HG03039 (cell line): ENCODE data around the gene DNAJC15.
"Not testable (repeated sequence)": the region's sequence is repeated elsewhere in the genome, so short reads cannot be mapped to it uniquely, and the experiment has no call there.

Source experiments
- ATAC-seq: cut with Tn5 transposase; IDR thresholded peaks from one replicate; pipeline ENCODE4 v1.9.1; 2021; ENCODE audit warnings: mild to moderate bottlenecking, moderate library complexity; ENCODE audit not compliant: unreplicated experiment

Gene DNAJC15

DNA sequence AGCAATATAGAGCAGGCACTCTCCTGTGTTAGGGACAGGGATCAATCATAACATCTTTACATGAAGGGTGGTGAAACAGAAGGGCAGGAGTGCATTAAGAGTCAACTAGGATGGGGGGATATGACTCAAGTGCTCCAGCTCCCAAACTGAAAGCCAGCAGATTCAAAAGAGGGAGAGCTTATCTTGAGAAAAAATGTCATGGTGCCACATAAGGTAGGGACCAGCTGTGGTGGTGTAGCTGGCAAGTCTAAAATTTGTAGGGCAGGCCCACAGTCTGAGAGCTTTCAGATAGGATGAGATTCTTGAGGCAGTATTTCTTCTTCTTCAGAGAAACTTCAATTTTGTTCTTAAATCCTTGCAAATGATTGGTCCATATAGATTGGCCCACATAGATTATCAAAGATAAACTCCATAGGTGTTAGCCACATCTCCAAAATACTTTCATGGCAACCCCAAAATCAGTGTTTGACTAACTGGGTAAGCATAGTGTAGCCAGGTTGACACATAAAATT is 19.1 kb downstream of the DNAJC15 start:
- ATAC-seq, result no peak

- ATAC-seq, result no peak
These were observed 21.4 kb downstream of the DNAJC15 start for GRCh38 chr13:43044720-43045301.

GRCh38 chr13:43045302-43045773 is 22.0 kb downstream of the DNAJC15 start:
- ATAC-seq, result not testable (repeated sequence)

DNA sequence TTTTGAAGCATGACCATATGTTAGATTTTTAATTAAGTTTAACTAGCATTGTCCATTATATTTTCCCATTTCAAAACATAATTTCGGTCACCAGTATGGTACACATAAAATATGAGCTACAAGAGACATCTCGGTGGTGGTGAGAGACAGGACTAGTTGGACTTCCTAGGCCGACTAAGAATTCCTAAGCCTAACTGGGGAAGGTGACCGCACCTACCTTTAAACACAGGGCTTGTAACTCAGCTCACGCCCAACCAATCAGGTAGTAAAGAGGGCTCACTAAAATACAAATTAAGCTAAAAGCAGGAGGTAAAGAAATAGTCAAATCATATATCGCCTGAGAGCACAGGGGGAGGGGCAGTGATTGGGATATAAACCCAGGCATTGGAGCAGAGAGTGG is 22.9 kb downstream of the DNAJC15 start:
- ATAC-seq, result no peak

- ATAC-seq, result no peak
These were observed 31.7 kb downstream of the DNAJC15 start for GRCh38 chr13:43054803-43055802.

GRCh38 chr13:43057653-43058317 is 34.4 kb downstream of the DNAJC15 start:
- no peak for ATAC-seq

DNA sequence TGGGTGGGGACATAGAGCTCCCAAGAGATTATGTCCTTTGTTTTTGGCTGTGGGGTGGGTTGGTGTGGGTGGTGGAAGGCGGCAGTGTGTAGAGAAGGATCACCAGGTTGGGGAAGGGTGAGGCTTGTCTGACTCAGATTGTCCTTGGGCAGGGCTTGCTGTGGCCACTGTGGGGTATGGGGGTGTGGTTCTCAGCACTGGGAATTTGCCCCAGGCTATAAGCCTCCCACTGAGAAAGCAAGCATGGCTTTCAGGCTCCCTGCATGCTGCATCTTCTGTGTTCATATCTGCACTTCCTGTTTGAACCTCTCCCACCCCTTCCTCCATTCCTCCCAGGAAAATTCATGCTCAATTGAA is 34.9 kb downstream of the DNAJC15 start:
- no peak for ATAC-seq

GRCh38 chr13:43058831-43059230 is 35.4 kb downstream of the DNAJC15 start:
- no peak for ATAC-seq

- not testable (repeated sequence) for ATAC-seq
These were observed 36.4 kb downstream of the DNAJC15 start for GRCh38 chr13:43059779-43060178.

GRCh38 chr13:43060806-43061205 is 37.4 kb downstream of the DNAJC15 start:
- ATAC-seq, result not testable (repeated sequence)

DNA sequence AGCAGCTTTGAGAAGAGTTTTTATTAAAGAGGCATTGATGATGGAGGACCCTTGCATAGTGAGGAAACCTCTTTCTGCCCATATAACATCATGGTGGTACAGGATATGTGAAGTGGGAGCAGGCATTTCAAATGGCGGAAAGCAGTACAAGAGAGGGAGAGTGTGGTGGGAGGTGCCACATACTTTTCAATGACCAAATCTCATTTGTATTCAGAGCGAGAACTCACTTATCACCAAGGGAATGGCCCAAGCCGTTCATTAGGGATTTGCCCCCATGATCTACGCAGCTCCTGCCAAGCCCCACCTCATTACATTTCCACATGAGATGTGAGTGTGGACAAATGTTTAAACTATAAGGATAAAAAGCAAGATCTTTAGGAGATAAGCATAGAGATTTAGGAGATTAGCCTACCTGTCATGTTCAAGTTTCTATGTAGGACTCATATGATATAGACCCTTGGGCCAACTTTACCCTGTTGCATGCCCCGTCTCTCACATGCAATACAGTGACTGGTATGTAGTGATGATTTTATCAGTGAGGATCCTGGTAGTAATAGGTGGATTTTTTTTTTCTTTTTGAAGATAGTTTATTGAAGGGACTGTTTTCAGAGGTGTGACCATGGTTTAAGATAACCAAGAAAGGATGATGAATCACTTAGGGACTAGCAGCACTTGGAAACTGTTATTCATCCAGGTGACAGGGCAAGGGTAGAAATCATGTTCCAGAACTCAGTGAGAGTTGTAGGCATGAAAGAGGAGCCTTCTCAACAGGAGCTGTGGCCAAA is 38.3 kb downstream of the DNAJC15 start:
- no peak for ATAC-seq

DNA sequence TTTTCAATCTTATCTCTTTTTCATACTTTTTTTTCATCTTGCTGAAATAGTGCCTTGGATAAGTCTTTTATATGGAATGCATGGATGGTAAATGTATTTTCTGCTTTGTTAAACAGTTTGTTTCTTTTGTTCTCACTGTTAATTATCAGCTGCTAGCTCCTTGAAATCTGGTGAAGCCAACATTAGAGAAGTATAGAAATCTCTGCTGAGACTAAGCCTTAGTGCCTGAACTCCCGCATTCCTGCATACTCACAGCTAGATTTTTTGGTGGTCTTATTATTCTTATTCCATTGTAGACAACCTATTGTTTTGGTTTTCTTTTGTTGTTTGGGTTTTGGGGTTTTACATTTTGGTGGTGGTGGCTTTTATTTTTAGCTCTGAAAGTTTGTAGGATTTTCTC is 48.4 kb downstream of the DNAJC15 start:
- ATAC-seq, result no peak

- ATAC-seq, result no peak
These were observed 49.0 kb downstream of the DNAJC15 start for GRCh38 chr13:43072394-43072793.

DNA sequence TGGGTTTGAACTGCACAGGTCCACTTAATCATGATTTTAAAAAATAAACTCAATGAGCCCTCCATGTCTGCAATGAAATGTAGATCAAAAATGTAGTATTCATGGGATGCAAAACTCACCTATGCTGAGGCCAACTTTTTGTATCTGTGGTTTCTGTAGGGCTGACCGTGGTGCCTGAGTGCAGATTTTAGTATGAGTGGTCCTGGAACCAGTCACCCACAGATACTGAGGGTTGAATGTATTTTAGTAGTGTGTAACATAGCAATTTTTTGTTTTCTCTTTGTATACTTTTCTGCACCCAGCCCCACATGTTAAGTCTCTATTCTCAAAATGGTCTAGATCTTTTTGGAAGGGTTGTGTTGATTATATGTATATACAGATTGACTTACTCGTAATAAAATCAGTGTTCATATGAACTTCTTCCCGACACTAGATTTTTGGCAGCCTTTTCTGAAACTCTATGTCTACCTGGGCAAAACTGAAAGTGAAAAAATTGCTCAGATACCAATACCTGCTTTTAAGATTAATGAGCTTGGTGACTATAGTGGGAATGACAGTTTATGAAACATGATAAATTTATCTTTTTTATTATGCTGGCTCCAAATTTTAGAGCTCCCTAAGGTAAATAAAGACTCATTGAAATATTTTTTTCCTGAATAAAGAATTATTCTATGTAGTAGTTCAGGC is 51.6 kb downstream of the DNAJC15 start:
- ATAC-seq, result peak; percentile 67

GRCh38 chr13:43075511-43075902 is 52.1 kb downstream of the DNAJC15 start:
- not testable (repeated sequence) for ATAC-seq

DNA sequence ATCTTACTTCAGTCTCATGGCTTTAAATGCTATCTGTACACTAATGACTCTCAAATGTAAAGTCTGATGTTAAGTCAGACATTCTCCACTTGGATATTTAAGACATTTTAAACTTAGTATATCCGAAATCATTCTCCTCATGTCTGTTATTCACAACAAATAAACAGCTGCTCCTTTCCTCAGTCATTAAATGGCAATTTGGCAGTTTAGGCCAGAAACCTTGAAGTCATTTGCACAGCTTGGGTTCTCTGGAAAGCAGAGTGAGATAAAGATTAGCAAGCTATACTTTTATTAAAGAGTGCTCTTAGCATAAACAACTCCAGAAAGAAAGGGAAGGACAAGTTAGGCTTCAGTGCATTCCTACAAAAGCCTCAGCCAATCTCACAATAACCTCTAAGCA is 53.7 kb downstream of the DNAJC15 start:
- no peak for ATAC-seq

GRCh38 chr13:43077461-43077860 is 54.1 kb downstream of the DNAJC15 start:
- ATAC-seq, result no peak

DNA sequence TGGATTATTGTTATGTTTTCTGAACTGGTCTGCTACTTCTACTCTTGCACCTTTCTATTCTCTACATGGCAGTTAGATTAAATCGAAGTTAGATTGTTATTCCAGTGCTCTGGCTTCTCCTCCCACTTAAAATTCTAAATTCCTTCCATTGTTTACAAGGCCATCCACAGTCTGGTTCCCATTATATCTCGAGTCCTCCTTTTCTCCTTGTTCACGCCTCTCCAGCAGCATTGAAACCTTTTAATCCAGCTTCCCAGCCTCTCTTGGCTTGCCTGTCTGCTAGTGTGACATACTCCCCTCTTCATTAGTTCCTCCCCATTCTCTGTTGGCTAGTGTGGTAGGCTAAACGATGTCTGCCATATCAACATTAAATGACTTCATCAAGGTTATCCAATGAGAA is 54.5 kb downstream of the DNAJC15 start:
- ATAC-seq, result no peak

GRCh38 chr13:43078399-43078798 is 55.0 kb downstream of the DNAJC15 start:
- no peak for ATAC-seq

- ATAC-seq, result no peak
These were observed 56.1 kb downstream of the DNAJC15 start for GRCh38 chr13:43079392-43079931.
